Endometrial microvascular endothelial cells (primary cell): ENCODE results near the gene RBM17. TPM values are rescaled to one million over a fixed set of nuclear protein-coding genes. Genes with fewer than 3 reads are reported as not detected.
"Not testable (repeated sequence)": the region's sequence is repeated elsewhere in the genome, so short reads cannot be mapped to it uniquely, and the experiment has no call there.

Source experiments
- in situ Hi-C: cut with HindIII; loops from 2 replicates; pipeline ENCODE4 v1.10.0; 2017; ENCODE audit warnings: low sequenced_read_pairs, low pct_unique_long_range_greater_than_20kb; ENCODE audit errors: inconsistent ontology term
- total RNA-seq: library from RNA; depleted of rRNA; stranded (reverse); fragments of >200 nt; gene quantifications from one replicate; pipeline ENCODE4 v1.2.3, GENCODE V29; 2015; ENCODE audit errors: inconsistent ontology term

The RBM17 gene
- total RNA-seq, 1 donor from 2014 or later, result 44.3 TPM

GRCh38 chr10:6165933-6166332, 77.1 kb downstream of the RBM17 start:
- in situ Hi-C loops, result not testable (repeated sequence)

Other genes starting within 250 kb of the RBM17 start
- 3.6 TPM for gene ANKRD16, start 199.1 kb upstream of the RBM17 start, total RNA-seq
- 93.5 TPM for gene FBH1, start 198.8 kb upstream of the RBM17 start, total RNA-seq
- 75.4 TPM for gene IL15RA, start 111.5 kb upstream of the RBM17 start, total RNA-seq
- not detected for gene IL2RA, start 26.7 kb upstream of the RBM17 start, total RNA-seq
- gene PFKFB3, start 113.9 kb downstream of the RBM17 start, total RNA-seq, result 31.9 TPM